HepG2 (cell line): ENCODE measurements around the gene USP24. TPM values are rescaled to one million over a fixed set of nuclear protein-coding genes. Genes with fewer than 3 reads are reported as not detected.

Experiments
- HIVEP1 ChIP-seq: sonication (generic); formaldehyde crosslinking; IDR thresholded peaks from 2 replicates; pipeline ENCODE4 v1.4.0; 2020; ENCODE audit warnings: mild to moderate bottlenecking, missing genetic modification reagents
- NFRKB ChIP-seq: fragments of 450-650 bp; IDR thresholded peaks from 2 replicates; pipeline ENCODE4 v1.6.1; 2017
- NFYC ChIP-seq: IDR thresholded peaks from 2 replicates; pipeline ENCODE4 v1.6.1; 2016; ENCODE audit warnings: missing genetic modification reagents, missing compliant biosample characterization
- PITX1 ChIP-seq: sonication (generic); formaldehyde crosslinking; IDR thresholded peaks from 2 replicates; pipeline ENCODE4 v1.5.1; 2020; ENCODE audit warnings: mild to moderate bottlenecking, missing genetic modification reagents
- THAP9 ChIP-seq: sonication (generic); formaldehyde crosslinking; IDR thresholded peaks from 2 replicates; pipeline ENCODE4; 2020; ENCODE audit warnings: missing genetic modification reagents, mild to moderate bottlenecking, borderline replicate concordance
- ZNF121 ChIP-seq: sonication (generic); formaldehyde crosslinking; IDR thresholded peaks from 2 replicates; pipeline ENCODE4 v1.5.0; 2020; ENCODE audit warnings: mild to moderate bottlenecking, missing genetic modification reagents
- ZNF280D ChIP-seq: sonication (generic); formaldehyde crosslinking; IDR thresholded peaks from 2 replicates; pipeline ENCODE4 v1.5.1; 2020; ENCODE audit warnings: mild to moderate bottlenecking, missing genetic modification reagents
- ZSCAN20 ChIP-seq: sonication (generic); formaldehyde crosslinking; IDR thresholded peaks from 2 replicates; pipeline ENCODE4 v1.4.0; 2020; ENCODE audit warnings: missing genetic modification reagents, mild to moderate bottlenecking, borderline replicate concordance
- polyA plus RNA-seq, 8 experiments: library from polyadenylated mRNA; depleted of rRNA in 3 of 8; stranded (reverse) in 7 of 8; unstranded in 1 of 8; fragments of >200 nt; fragmentation: Illumina TruSeq in 4 of 8; extraction: Trizol in 4 of 8; gene quantifications; 2 replicates each; pipeline versions ENCODE4 v1.2.1 to v1.2.3, GENCODE V29; 2011 to 2016; ENCODE audit warnings: low read depth in 4 of 8, missing spikeins in 1 of 8, mixed read lengths in 1 of 8; ENCODE audit not compliant: insufficient read depth in 1 of 8
- total RNA-seq, 5 experiments: library from RNA; depleted of rRNA; stranded (reverse); fragments of >200 nt; fragmentation: Illumina TruSeq; extraction: Trizol; gene quantifications; 2 replicates each; pipeline ENCODE4 v1.2.3, GENCODE V29; 2016; ENCODE audit warnings: low read depth in 1 of 5
- TF ChIP-seq, protein P1 (sequence below): sonication (generic); formaldehyde crosslinking; IDR thresholded peaks from 2 replicates; pipeline ENCODE4 v1.5.1; 2020; ENCODE audit warnings: mild to moderate bottlenecking, missing genetic modification reagents, moderate library complexity
- TF ChIP-seq, protein P2 (sequence below): sonication (generic); formaldehyde crosslinking; IDR thresholded peaks from 2 replicates; pipeline ENCODE4 v1.4.0; 2020; ENCODE audit warnings: missing genetic modification reagents, borderline replicate concordance
- TF ChIP-seq, protein P3 (sequence below): sonication (generic); formaldehyde crosslinking; IDR thresholded peaks from 2 replicates; pipeline ENCODE4 v1.4.0; 2020; ENCODE audit warnings: mild to moderate bottlenecking, missing genetic modification reagents, borderline replicate concordance

Gene USP24
- total and polyA plus RNA-seq, 2 of the 13 experiments (the other 11 are each of a cell fraction or from before 2014, with no cell fraction given) = 18.8 to 47.6 TPM

DNA sequence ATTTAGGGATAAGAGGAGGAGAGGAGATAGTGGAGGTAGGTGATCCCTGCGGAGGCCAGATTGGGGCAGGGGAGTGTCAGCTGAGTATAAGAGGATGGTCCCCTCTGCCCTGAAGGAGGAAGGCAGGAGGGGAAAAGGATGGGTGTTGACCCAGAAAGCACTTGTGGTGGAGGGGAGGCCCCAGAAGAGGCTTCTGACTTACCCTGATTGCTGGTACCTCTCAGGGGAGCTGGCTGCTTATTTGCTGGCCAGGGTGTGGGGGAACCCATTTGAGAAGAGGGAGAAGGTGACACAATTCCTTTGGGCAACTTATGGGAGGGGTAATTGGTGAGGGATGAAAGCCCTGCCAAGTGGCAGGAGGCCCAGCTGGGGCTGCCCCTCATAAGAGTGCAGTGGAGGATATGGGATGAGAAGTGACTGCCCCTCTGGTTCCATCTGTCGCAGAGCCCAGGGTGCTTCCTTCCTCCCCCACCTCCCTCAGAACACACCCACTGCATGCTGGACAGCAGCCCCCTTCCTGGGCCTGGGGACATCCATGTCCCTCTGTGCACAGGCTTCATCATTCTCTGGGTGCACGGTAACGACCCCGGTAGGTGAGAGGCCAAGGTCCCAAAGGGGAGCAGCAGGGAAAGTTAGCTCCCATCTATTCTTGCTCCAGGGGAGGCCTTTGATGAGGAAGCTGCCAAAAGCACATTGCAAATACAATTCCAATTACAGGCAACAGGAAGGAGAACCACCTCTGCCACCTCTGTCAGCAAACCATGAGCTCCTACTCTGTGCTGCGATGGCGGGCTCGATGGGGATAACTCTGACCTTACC lies 177.2 kb downstream of the USP24 start (continued):
- TF ChIP-seq, protein P1, sequence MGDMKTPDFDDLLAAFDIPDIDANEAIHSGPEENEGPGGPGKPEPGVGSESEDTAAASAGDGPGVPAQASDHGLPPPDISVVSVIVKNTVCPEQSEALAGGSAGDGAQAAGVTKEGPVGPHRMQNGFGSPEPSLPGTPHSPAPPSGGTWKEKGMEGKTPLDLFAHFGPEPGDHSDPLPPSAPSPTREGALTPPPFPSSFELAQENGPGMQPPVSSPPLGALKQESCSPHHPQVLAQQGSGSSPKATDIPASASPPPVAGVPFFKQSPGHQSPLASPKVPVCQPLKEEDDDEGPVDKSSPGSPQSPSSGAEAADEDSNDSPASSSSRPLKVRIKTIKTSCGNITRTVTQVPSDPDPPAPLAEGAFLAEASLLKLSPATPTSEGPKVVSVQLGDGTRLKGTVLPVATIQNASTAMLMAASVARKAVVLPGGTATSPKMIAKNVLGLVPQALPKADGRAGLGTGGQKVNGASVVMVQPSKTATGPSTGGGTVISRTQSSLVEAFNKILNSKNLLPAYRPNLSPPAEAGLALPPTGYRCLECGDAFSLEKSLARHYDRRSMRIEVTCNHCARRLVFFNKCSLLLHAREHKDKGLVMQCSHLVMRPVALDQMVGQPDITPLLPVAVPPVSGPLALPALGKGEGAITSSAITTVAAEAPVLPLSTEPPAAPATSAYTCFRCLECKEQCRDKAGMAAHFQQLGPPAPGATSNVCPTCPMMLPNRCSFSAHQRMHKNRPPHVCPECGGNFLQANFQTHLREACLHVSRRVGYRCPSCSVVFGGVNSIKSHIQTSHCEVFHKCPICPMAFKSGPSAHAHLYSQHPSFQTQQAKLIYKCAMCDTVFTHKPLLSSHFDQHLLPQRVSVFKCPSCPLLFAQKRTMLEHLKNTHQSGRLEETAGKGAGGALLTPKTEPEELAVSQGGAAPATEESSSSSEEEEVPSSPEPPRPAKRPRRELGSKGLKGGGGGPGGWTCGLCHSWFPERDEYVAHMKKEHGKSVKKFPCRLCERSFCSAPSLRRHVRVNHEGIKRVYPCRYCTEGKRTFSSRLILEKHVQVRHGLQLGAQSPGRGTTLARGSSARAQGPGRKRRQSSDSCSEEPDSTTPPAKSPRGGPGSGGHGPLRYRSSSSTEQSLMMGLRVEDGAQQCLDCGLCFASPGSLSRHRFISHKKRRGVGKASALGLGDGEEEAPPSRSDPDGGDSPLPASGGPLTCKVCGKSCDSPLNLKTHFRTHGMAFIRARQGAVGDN = peak; percentile 36
- TF ChIP-seq THAP9 (CRISPR knock-in tag) (no peak), ZSCAN20 (0 out of 2 replicates have a peak, but pooled peaks have one; percentile 12), ZNF280D (CRISPR knock-in tag) (0 out of 2 replicates have a peak, but pooled peaks have one; percentile 37), NFYC (CRISPR knock-in tag) (no peak), PITX1 (CRISPR knock-in tag) (0 out of 2 replicates have a peak, but pooled peaks have one; percentile 13), NFRKB (no peak), HIVEP1 (CRISPR knock-in tag) (no peak), ZNF121 (CRISPR knock-in tag) (no peak)
- TF ChIP-seq, protein P2, sequence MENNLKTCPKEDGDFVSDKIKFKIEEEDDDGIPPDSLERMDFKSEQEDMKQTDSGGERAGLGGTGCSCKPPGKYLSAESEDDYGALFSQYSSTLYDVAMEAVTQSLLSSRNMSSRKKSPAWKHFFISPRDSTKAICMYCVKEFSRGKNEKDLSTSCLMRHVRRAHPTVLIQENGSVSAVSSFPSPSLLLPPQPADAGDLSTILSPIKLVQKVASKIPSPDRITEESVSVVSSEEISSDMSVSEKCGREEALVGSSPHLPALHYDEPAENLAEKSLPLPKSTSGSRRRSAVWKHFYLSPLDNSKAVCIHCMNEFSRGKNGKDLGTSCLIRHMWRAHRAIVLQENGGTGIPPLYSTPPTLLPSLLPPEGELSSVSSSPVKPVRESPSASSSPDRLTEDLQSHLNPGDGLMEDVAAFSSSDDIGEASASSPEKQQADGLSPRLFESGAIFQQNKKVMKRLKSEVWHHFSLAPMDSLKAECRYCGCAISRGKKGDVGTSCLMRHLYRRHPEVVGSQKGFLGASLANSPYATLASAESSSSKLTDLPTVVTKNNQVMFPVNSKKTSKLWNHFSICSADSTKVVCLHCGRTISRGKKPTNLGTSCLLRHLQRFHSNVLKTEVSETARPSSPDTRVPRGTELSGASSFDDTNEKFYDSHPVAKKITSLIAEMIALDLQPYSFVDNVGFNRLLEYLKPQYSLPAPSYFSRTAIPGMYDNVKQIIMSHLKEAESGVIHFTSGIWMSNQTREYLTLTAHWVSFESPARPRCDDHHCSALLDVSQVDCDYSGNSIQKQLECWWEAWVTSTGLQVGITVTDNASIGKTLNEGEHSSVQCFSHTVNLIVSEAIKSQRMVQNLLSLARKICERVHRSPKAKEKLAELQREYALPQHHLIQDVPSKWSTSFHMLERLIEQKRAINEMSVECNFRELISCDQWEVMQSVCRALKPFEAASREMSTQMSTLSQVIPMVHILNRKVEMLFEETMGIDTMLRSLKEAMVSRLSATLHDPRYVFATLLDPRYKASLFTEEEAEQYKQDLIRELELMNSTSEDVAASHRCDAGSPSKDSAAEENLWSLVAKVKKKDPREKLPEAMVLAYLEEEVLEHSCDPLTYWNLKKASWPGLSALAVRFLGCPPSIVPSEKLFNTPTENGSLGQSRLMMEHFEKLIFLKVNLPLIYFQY (CRISPR knock-in tag) = no peak
- TF ChIP-seq, protein P3, sequence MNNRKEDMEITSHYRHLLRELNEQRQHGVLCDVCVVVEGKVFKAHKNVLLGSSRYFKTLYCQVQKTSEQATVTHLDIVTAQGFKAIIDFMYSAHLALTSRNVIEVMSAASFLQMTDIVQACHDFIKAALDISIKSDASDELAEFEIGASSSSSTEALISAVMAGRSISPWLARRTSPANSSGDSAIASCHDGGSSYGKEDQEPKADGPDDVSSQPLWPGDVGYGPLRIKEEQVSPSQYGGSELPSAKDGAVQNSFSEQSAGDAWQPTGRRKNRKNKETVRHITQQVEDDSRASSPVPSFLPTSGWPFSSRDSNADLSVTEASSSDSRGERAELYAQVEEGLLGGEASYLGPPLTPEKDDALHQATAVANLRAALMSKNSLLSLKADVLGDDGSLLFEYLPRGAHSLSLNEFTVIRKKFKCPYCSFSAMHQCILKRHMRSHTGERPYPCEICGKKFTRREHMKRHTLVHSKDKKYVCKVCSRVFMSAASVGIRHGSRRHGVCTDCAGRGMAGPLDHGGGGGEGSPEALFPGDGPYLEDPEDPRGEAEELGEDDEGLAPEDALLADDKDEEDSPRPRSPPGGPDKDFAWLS (CRISPR knock-in tag) = no peak
